Naive thymus-derived CD4-positive, alpha-beta T cell (primary cell): ENCODE measurements around the gene REG3G. TPM values are rescaled to one million over a fixed set of nuclear protein-coding genes. Genes with fewer than 3 reads are reported as not detected.

Experiments
- ATAC-seq: fragments of 150-1000 bp; cut with Tn5 transposase; 2 replicates; pipeline ENCODE4 v1.10.0; 2021; ENCODE audit warnings: mild to moderate bottlenecking, moderate library complexity
- CTCF ChIA-PET: fragments of 350-600 bp; sonication (Branson Sonifier 250); formaldehyde crosslinking; loops from one replicate; lab custom pipeline; 2021; ENCODE audit warnings: antibody characterized with exemption; lab: Charles Lee
- POLR2A ChIA-PET: fragments of 350-600 bp; sonication (Branson Sonifier 250); formaldehyde crosslinking; loops from one replicate; lab custom pipeline; 2021; ENCODE audit warnings: antibody characterized with exemption, inconsistent platforms; lab: Charles Lee
- DNase-seq, 9 donors: peaks; one replicate each; pipeline versions ENCODE4 v3.0.0 to v3.0.0-alpha.2; 2020 to 2022; ENCODE audit warnings: mixed read lengths in 1 of 9
- H3K27ac ChIP-seq: one replicate; pipeline ENCODE4 v1.7.0; 2013; ENCODE audit warnings: mild to moderate bottlenecking, low read depth, low read length, moderate library complexity
- H3K27me3 ChIP-seq, 2 donors: one replicate each; pipeline ENCODE4 v1.7.0; 2013; ENCODE audit warnings: low read length in 2 of 2, mild to moderate bottlenecking in 2 of 2, moderate library complexity in 2 of 2; ENCODE audit not compliant: control insufficient read depth in 2 of 2, insufficient read depth in 2 of 2
- H3K36me3 ChIP-seq, 3 experiments: 1 replicate in 2 of 3; 2 replicates in 1 of 3; pipeline ENCODE4 v1.7.0; 2013; ENCODE audit warnings: low read length in 3 of 3, mild to moderate bottlenecking in 3 of 3, moderate library complexity in 1 of 3; ENCODE audit not compliant: insufficient read depth in 3 of 3, control insufficient read depth in 2 of 3
- H3K4me1 ChIP-seq, 2 donors: one replicate each; pipeline ENCODE4 v1.7.0; 2013; ENCODE audit warnings: low read length in 2 of 2, mild to moderate bottlenecking in 2 of 2, moderate library complexity in 1 of 2; ENCODE audit not compliant: control insufficient read depth in 2 of 2, insufficient read depth in 2 of 2
- H3K4me3 ChIP-seq: 2 replicates; pipeline ENCODE4 v1.7.0; 2013; ENCODE audit warnings: mild to moderate bottlenecking, low read length
- H3K9me3 ChIP-seq, 3 experiments: 1 replicate in 2 of 3; 2 replicates in 1 of 3; pipeline ENCODE4 v1.7.0; 2013; ENCODE audit warnings: low read length in 3 of 3; ENCODE audit not compliant: control insufficient read depth in 2 of 3
- H3K27ac Mint-ChIP-seq, 9 donors: one replicate each; pipeline ENCODE4 v1.8.0; 2020 to 2022; ENCODE audit warnings: mixed read lengths in 9 of 9, mild to moderate bottlenecking in 8 of 9, moderate library complexity in 5 of 9, inconsistent platforms in 2 of 9
- H3K27me3 Mint-ChIP-seq, 5 donors: one replicate each; pipeline ENCODE4 v1.8.0; 2021 to 2022; ENCODE audit warnings: mixed read lengths in 5 of 5, mild to moderate bottlenecking in 1 of 5
- H3K36me3 Mint-ChIP-seq, 5 donors: one replicate each; pipeline ENCODE4 v1.8.0; 2020 to 2022; ENCODE audit warnings: mixed read lengths in 5 of 5, mild to moderate bottlenecking in 3 of 5, inconsistent platforms in 1 of 5
- H3K4me1 Mint-ChIP-seq, 7 donors: one replicate each; pipeline ENCODE4 v1.8.0; 2020 to 2022; ENCODE audit warnings: mixed read lengths in 7 of 7, mild to moderate bottlenecking in 3 of 7, inconsistent platforms in 1 of 7
- H3K4me3 Mint-ChIP-seq, 10 donors: one replicate each; pipeline ENCODE4 v1.8.0; 2020 to 2022; ENCODE audit warnings: mild to moderate bottlenecking in 10 of 10, mixed read lengths in 10 of 10, moderate library complexity in 6 of 10, inconsistent platforms in 2 of 10
- H3K9me3 Mint-ChIP-seq, 11 donors: one replicate each; pipeline ENCODE4 v1.8.0; 2020 to 2022; ENCODE audit warnings: mixed read lengths in 11 of 11, mild to moderate bottlenecking in 4 of 11, inconsistent platforms in 1 of 11, moderate library complexity in 1 of 11
- intact Hi-C, 2 donors: fragments of 100-400 bp; cut with micrococcal nuclease; formaldehyde crosslinking; loops; one replicate each; pipeline ENCODE4 v1.15.1; 2023
- polyA plus RNA-seq, 2 donors: library from polyadenylated mRNA; unstranded; fragments of 300-500 nt; fragmentation: Illumina TruSeq; gene quantifications; one replicate each; pipeline ENCODE4 v1.2.3, GENCODE V29; 2021
- total RNA-seq, 6 experiments: library from RNA in 5 of 6; stranded (reverse) in 5 of 6; gene quantifications; 1 replicate in 5 of 6; 2 replicates in 1 of 6; pipeline ENCODE4 v1.2.3 and lab custom pipeline; 2021 to 2026

The REG3G gene
- not detected for total RNA-seq
- not detected for polyA plus RNA-seq
- not detected for total RNA-seq (lab: John Stamatoyannopoulos, UW)

- H3K9me3 Mint-ChIP-seq, result peaks cover 0 to 26% (median 7%) of the 10 kb centered on the region in 11 donors
- H3K36me3 Mint-ChIP-seq, result no peaks in the 10 kb centered on the region
- ChIA-PET POLR2A (no interaction called here), CTCF (no interaction called here)
- Histone ChIP-seq H3K36me3 (no peaks in the 10 kb centered on the region), H3K27ac (no peak within 1 kb of the TSS), H3K4me3 (no peak within 1 kb of the TSS), H3K27me3 (no peaks in the 10 kb centered on the region), H3K9me3 (no peaks in the 10 kb centered on the region), H3K4me1 (no peaks in the 10 kb centered on the region)
- H3K4me3 Mint-ChIP-seq, result no peak within 1 kb of the TSS
- H3K27me3 Mint-ChIP-seq, result no peaks in the 10 kb centered on the region
- H3K4me1 Mint-ChIP-seq, result no peaks in the 10 kb centered on the region
- intact Hi-C loops, result no loop called here
- ATAC-seq (no peak), DNase-seq (no peak)
- no peak within 1 kb of the TSS for H3K27ac Mint-ChIP-seq
These were observed at the start of gene REG3G for GRCh38 chr2:79025421-79025820. REG3G (plus strand) TSS chr2:79025702; CDS start chr2:79026094, 392 bp downstream.

DNA sequence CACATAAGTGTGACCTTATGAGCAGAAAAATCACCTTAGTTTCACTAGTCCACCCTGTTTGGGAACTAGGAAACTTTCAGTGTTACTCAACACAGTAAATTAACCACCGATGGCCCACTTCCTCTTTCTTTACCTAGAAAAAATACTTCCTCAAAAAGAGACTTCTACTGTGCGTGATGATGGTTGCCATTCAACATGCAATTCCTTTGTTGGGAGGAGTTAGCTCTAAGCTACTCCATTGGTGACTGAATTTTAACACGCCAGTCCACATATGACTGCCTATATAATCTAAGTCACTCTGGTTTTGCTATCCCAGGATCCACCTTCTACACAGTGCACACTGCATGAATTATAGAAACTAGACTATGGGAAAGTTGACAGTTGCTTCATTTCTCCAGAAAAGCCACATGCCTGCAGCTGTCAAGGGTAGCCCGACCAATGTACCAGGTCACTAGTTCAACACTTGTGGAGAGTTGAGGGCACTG lies 47.8 kb upstream of the REG3G start:
- DNase-seq, result no peak
- Histone ChIP-seq H3K27me3 (no peaks in the 10 kb centered on the region), H3K4me1 (no peaks in the 10 kb centered on the region), H3K27ac (no peak overlapping the region), H3K4me3 (no peak overlapping the region), H3K36me3 (no peaks in the 10 kb centered on the region), H3K9me3 (no peaks in the 10 kb centered on the region)
- Mint-ChIP-seq H3K27ac (no peak overlapping the region), H3K27me3 (peaks cover 0 to 5% (median 0%) of the 10 kb centered on the region in 5 donors), H3K4me3 (no peak overlapping the region), H3K36me3 (peaks cover 0 to 3% (median 0%) of the 10 kb centered on the region in 5 donors), H3K9me3 (peaks cover 0 to 17% (median 4%) of the 10 kb centered on the region in 11 donors), H3K4me1 (peaks cover 0 to 2% (median 0%) of the 10 kb centered on the region in 7 donors)
- intact Hi-C loops, result no loop called here
- ChIA-PET CTCF (no interaction called here), POLR2A (no interaction called here)
- peak; percentile 72 for ATAC-seq

DNA sequence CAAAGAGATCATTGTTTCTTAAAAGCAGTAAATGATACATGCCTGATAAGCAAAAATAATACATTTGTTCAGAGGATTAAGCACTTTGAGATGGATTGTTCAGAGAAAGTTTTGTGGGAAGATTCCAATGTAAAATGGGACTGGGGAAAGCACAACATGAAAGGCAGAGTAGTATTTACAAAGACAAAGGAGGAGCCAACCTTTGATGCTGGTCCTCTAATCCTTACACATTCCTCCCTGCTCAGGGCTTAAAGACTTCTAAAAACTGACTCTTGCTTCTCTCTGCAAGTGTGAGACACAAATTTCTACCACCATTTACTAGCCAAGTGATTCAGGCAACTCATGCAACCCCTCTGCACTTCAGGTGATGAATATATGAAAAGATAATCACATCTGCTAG lies 47.2 kb upstream of the REG3G start:
- CTCF ChIA-PET, result no interaction called here
- Histone ChIP-seq H3K4me3 (no peak overlapping the region), H3K27ac (no peak overlapping the region), H3K36me3 (no peaks in the 10 kb centered on the region), H3K4me1 (no peaks in the 10 kb centered on the region), H3K9me3 (no peaks in the 10 kb centered on the region), H3K27me3 (no peaks in the 10 kb centered on the region)
- intact Hi-C loops, result no loop called here
- Mint-ChIP-seq H3K36me3 (peaks cover 0 to 3% (median 0%) of the 10 kb centered on the region in 5 donors), H3K27me3 (peaks cover 0 to 5% (median 0%) of the 10 kb centered on the region in 5 donors), H3K9me3 (peaks cover 0 to 17% (median 4%) of the 10 kb centered on the region in 11 donors), H3K4me3 (no peak overlapping the region), H3K27ac (no peak overlapping the region), H3K4me1 (peaks cover 0 to 2% (median 0%) of the 10 kb centered on the region in 7 donors)
- DNase-seq (no peak), ATAC-seq (no peak)
- POLR2A ChIA-PET, result no interaction called here

DNA sequence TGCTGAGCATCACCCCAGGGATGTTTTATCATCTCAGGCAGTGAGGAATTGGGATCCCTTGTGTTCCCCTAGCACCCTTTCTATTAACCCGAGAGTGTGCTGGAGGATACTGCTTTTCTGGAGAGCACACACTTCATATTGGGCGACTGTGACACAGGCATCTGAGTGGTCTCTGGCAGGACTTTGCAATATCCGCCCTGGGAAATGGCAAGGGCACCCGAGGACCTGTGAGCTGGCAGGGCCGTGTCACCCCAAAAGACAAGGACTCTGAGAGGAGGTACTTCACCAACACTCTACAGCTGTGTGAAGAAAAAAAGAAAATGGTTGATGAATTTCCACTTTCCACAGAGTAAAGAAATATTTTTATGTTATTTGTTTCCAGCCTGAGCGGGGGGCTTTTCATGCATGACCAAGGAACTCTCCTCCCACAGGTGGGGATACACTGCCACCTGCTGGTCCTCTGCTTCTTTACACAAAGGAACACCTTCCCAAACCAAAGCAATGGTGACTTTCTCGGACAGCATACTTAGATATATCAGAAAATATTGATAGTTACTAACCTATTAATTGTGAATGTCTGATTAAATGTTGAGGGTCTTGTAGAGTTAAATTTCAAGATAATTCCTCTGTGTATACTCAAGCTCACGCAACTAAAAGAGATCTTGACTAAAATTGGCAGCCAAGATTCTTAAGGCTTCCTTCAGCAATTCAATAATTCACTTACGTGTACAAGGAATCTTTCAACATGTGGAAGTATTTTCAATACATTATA lies 45.9 kb upstream of the REG3G start:
- no peak overlapping the region for H3K27ac ChIP-seq
- Mint-ChIP-seq H3K4me3 (no peak overlapping the region), H3K9me3 (peaks cover 0 to 13% (median 5%) of the 10 kb centered on the region in 11 donors), H3K4me1 (peaks cover 0 to 2% (median 0%) of the 10 kb centered on the region in 7 donors), H3K27me3 (peaks cover 0 to 5% (median 0%) of the 10 kb centered on the region in 5 donors), H3K36me3 (peaks cover 0 to 3% (median 0%) of the 10 kb centered on the region in 5 donors), H3K27ac (no peak overlapping the region)
- CTCF ChIA-PET, result no interaction called here
- POLR2A ChIA-PET, result no interaction called here
- H3K27me3 ChIP-seq, result no peaks in the 10 kb centered on the region
- H3K9me3 ChIP-seq, result no peaks in the 10 kb centered on the region
- no peaks in the 10 kb centered on the region for H3K36me3 ChIP-seq
- H3K4me1 ChIP-seq, result no peaks in the 10 kb centered on the region
- DNase-seq, result peak in 1 of 9 donors; percentile 24
- intact Hi-C loops, result no loop called here
- ATAC-seq, result no peak
- no peak overlapping the region for H3K4me3 ChIP-seq

- intact Hi-C loops, result no loop called here
- Mint-ChIP-seq H3K27ac (no peak overlapping the region), H3K4me3 (no peak overlapping the region), H3K9me3 (peaks cover 0 to 13% (median 5%) of the 10 kb centered on the region in 11 donors), H3K4me1 (peaks cover 0 to 2% (median 0%) of the 10 kb centered on the region in 7 donors), H3K27me3 (peaks cover 0 to 5% (median 0%) of the 10 kb centered on the region in 5 donors), H3K36me3 (peaks cover 0 to 3% (median 0%) of the 10 kb centered on the region in 5 donors)
- H3K9me3 ChIP-seq, result no peaks in the 10 kb centered on the region
- no peaks in the 10 kb centered on the region for H3K36me3 ChIP-seq
- DNase-seq (no peak), ATAC-seq (no peak)
- CTCF ChIA-PET, result no interaction called here
- no peaks in the 10 kb centered on the region for H3K27me3 ChIP-seq
- no peak overlapping the region for H3K27ac ChIP-seq
- no peak overlapping the region for H3K4me3 ChIP-seq
- H3K4me1 ChIP-seq, result no peaks in the 10 kb centered on the region
- POLR2A ChIA-PET, result no interaction called here
These were observed 45.4 kb upstream of the REG3G start for GRCh38 chr2:78980152-78980465.

DNA sequence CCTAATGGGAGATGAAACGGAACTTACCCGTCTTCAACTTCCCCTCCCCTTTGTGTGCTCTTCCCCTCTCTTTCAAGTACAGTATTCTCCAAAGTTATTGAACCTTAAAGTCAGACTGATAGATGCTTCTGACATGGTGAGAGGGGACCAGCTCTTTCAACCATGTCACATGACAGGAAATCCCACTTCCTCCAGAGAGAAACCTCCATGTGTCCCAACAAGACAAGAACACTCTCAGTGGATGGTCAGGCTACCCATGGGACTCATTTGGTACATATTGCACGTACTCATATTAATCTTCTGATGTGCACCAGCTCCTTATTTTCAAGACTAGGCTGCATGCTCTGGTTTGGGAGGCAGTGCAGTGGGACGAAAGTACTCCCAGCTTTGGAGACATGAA lies 44.6 kb upstream of the REG3G start:
- Mint-ChIP-seq H3K4me1 (peaks cover 0 to 2% (median 0%) of the 10 kb centered on the region in 7 donors), H3K9me3 (peaks cover 0 to 9% (median 5%) of the 10 kb centered on the region in 11 donors), H3K27me3 (peaks cover 0 to 5% (median 0%) of the 10 kb centered on the region in 5 donors), H3K27ac (no peak overlapping the region), H3K4me3 (no peak overlapping the region), H3K36me3 (peaks cover 0 to 3% (median 0%) of the 10 kb centered on the region in 5 donors)
- intact Hi-C loops, result no loop called here
- ATAC-seq (no peak), DNase-seq (no peak)
- Histone ChIP-seq H3K27me3 (no peaks in the 10 kb centered on the region), H3K9me3 (no peaks in the 10 kb centered on the region), H3K4me3 (no peak overlapping the region), H3K27ac (no peak overlapping the region), H3K4me1 (no peaks in the 10 kb centered on the region), H3K36me3 (no peaks in the 10 kb centered on the region)
- POLR2A ChIA-PET, result no interaction called here
- CTCF ChIA-PET, result no interaction called here
